Kasumi-1 (cell line): ENCODE data around the gene MED29.
A peak's percentile ranks its signal among the peaks of the same experiment; 100 is the strongest.

ENCODE experiments used
- DNase-seq, 2 experiments: peaks; one replicate each; lab custom pipeline; 2025; lab: John Stamatoyannopoulos, UW

The MED29 gene

DNA sequence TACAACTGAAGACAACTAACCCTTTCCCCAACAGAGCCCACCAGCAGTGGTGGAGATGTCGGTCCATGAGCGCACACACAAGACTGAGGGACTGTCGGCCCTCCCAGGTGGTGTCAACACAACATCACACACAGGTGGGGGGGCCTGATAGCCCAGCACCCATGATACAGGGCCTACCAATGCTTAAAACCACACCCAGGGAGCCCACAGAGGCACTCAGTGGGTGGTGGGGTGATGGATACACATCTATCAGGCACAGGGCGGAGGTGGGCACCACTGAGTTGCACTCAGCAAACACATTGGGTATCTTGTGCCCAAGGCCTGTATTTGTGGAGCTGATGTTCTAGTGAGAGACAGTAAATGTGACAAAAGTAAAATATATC, 8.5 kb downstream of the MED29 start:
- DNase-seq = no peak

DNA sequence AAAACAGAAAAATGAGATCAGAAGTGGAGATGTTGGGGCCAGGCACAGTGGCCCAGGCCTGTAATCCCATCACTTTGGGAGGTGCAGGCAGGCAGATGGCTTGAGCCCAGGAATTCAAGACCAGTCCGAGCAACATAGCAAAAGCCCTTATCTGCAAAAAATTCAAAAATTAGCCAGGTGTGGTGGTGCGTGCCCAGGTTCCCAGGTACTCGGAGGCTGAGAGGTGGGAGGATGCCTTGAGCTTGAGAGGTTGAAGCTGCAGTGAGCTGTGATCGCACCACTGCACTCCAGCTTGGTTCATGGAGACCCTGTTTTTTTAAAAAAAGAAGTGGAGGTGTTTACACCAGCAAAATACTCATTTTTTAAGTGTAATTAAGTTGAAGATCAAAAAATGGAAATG, 8.9 kb downstream of the MED29 start:
- no peak for DNase-seq

DNA sequence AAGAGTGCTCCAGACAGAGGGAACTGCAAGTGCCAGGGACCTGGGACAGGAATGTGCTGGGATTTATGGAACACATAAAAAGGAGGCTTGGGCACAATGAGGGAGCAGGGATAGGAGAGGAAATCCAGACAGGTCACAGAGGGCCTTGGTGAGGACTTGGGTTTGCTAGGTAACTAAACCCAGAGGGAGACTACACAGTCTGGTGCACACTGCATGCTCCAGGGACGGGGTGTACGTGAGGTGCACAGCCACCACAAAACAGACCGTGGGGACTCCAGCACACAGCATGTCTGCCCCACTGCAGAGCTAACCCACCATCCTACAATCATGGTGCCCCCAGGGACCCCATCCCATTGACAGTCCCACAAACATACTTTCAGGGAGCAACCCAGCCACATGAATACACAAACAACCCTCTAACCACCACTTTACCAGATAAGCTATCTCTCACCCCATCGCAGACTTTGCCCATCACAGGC, 9.9 kb downstream of the MED29 start:
- DNase-seq = no peak

DNA sequence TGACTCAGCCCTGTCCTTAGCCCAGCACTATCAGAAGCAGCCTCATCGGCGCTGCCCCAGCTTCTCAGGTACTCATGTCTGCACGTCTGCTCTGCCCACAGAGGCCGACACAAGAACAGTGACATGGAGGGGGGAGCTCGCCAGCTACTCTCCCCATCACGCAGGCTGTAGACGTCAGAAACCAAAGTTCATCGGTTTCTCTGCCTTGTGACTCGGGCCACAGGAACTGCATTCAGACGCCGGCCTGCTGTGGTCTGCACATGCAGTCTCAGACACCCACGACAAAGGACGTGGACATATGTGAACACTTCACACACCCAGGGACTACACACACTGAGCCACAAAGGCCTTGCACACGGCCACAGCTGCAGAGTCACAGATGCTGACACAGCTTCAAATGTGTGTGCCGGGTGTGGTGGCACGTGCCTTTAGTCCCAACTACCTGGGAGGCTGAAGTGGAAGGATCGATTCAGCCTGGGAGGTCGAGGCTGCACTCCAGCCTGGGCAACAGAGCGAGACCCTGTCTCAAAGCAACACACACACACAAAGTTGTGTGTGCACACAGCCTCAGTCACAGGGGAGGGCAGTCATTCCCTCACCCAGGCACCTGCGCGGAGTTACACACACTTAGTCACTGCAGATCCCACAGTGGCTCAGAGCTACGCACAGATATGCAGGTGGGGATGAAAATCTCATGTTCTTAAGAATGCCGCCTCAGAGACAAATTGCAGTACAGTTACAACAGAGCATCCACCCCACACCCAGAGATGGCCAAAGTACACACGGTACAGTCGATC, 10.6 kb downstream of the MED29 start:
- no peak for DNase-seq

DNA sequence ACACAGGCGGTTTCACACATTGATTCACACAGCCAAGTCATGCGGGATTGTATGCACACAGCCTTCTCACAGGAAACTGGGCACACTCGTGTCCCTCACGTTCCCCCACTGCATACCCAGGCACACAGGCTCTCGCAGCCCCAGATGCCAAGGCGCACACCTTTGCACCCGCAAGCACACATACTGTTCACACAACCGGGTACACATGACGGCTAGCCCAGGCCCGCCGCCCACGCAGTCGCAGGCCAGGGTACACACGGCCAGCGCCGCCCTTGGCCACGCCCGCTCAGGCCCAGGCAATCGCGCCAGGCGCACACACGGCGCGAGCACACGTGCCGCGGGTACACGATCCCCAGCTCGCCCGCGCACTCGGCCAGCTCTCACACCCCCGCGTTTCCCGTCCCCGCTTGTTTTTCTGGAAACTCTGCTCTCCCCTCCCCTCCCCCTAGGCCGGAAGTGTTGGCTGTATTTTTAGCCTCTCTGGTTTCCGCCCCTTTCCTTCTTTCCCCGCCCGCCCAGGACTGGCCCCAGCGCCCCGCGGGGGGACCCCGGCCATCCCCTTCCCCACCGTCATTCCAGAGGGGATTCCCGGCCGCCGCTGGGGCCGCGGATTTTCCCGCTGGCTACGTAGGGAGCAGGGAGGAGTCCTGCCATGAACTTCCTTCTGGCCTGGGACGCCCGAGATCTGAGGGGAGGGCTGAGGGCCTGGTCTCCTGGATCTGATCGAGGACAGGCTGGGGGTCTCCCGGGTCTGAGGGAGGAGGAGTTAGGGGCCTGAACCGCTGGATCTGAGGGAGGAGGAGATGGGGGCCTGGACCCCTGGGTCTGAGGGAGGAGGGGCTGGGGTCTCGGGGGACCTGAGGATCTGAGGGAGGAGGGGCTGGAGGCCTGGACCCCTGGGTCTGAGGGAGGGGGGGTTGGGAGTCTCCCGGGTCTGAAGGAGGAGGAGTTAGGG, 11.4 kb downstream of the MED29 start:
- DNase-seq = peak; percentile 87 to 89

DNA sequence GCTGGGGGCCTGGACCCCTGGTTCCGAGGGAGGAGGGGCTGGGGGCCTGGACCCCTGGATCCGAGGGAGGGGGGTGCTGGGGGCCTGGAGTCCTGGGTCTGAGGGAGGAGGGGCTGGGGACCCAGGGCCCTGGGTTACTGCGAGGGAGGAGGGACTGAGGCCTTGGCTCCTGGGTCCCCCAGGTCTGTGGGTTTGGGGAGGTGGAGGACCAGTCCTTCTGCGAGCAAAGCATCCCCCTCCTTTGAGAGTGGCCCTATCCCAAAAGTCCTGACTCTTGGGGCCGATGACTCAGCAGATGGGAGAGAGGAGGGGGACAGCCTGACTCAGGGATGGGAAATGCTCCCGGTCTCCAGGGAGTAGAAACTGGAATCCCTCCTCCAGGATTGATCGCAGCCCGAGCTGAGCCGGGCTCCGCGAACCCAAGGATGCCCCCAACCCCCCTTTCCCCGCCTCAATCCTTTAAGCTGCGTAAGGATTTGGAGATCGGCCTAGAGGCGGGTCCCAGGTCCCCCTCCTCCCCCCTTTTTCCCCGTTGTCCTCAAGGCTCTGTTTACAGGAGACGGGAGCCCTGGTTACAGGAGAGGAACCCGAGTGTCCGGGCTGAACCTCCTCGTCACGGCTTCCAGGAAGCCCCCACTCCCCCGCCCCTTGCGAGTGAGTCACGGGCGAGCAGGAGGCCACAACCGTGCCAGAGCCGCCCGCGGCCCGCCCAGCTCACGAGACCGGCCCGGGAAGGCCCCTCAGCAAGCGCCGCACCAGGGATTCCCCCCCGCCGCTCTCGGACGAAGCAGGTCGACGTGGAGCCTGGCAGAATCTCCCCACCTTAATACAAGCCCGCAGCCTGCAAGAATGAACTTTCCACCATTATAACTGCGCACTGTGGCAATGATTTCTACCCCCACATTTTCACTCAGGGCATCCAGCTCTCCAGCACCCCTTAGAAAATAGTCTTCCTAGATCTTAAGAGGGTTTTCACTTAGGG, 12.4 kb downstream of the MED29 start:
- DNase-seq = peak; percentile 81 to 87

DNA sequence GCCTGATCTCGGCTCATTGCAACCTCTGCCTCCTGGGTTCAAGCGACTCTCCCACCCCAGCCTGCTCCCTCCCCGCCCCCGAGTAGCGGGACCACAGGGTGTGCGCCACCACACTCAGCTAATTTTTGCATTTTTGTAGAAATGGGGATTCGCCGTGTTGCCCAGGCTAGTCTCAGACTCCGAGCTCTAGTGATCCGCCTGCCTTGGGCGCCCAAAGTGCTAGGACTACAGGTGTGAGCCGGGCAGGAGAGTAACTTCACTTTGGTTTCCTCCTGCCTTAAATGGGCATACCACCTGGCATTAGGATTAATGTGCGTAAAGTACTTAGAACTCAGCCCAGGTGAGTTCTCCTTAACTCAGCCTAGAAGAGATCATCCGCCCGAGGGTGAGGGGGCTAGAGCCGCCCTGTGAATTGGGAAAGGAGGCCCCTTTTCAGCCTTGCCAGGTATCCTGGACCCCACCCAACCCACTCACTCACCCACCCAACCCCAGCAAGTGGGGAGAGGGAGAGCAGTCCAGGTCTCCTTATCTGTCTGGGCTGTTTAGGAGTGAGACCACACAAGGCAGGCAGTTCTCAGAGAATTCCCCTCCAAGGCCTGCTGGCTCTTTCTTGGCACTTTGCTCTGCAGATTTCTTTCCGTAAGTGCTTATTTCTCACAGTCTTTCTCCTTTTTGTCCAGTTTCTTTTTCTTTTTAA, 14.2 kb downstream of the MED29 start:
- DNase-seq = no peak

DNA sequence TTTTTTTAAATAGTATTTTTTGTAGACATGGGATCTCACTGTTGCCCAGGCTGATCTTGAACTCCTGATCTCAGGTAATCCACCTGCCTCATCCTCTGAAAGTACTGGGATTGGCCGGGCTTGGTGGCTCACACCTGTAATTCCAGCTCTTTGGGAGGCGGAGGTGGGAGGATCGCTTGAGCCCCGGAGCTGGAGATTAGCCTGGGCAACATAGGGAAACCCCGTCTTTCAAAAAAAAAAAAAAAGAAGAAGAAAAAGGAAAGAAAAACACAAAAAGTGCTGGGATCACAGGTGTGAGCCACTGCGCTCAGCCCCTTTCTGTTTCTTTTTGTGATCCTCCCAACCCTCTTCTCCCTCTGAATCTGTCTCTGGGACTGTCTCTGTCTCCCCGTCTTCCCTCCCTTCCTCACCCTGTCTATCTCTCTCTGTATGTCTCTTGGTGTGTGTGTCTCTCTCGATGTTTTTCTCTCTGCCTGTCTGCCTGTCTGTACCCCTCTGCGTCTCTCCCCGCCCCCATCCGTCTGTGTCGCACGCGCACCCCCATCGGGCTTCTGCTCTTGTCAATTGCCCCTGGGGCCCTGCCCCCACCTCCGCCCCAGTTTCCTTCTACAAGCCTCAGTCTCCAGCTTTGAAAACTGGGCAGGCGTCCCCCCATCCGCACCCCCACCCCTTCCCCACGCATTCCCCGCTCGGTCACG, 14.9 kb downstream of the MED29 start:
- DNase-seq = peak; percentile 73 to 79

DNA sequence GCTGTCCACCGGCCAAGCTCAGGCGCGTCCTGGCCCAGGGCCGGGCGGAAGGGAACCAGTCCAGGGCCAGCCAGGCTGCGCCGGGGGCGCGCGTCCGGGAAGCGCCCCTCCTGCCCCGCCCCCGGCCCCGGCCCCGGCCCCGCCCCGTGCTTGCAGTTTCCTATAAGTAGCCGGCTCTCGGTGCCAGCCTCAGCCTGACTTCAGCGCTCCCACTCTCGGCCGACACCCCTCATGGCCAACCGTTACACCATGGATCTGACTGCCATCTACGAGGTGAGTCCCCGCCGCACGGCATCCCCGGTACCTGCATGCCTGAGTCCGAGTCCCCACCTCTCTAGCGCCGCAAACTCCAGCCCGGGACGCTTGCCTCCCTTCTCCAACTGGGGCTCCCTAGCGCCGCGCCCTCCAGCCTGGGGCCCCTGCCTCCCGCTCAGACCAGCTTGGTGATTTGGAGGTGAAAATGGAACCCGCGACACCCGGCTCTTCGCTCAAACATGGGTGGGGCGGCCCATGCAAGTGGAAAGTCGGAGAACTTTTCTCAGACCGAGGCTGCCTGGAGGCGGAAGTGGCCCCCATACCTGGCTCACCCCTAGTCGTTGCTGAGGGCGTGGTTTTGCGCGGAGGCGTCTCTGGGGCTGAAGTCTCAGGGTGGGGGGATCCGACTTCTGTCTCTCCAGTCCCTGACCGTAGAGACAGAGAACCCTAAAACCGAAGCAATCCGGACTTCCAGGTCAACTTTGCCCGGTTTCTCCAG, 15.7 kb downstream of the MED29 start, which contains the start of gene ZFP36:
Gene ZFP36, plus strand, starts transcription at position 192 of the 754 bp plus-strand sequence. Its CDS starts 58 bp downstream, at position 250.
- peak; percentile 64 to 71 for DNase-seq

DNA sequence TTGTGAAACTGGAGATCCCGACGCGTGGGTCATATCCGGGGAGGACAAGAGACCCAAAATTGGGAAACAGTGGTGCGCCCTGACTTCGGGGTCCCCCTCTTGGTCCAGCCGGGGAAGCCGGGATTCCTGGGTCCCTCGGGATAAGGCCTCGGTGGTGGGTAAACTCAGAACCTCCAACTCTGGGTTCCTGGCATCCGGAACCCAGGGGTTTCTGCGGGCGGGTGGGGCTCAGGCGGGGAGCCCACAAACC, 16.2 kb downstream of the MED29 start:
- no peak for DNase-seq

DNA sequence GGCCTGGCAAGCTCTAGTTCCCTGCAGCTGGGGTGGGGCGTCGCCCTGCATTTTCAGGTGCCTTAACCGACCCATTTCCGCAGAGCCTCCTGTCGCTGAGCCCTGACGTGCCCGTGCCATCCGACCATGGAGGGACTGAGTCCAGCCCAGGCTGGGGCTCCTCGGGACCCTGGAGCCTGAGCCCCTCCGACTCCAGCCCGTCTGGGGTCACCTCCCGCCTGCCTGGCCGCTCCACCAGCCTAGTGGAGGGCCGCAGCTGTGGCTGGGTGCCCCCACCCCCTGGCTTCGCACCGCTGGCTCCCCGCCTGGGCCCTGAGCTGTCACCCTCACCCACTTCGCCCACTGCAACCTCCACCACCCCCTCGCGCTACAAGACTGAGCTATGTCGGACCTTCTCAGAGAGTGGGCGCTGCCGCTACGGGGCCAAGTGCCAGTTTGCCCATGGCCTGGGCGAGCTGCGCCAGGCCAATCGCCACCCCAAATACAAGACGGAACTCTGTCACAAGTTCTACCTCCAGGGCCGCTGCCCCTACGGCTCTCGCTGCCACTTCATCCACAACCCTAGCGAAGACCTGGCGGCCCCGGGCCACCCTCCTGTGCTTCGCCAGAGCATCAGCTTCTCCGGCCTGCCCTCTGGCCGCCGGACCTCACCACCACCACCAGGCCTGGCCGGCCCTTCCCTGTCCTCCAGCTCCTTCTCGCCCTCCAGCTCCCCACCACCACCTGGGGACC, 16.6 kb downstream of the MED29 start:
- DNase-seq = peak in 1 of 2 experiments; percentile 22

DNA sequence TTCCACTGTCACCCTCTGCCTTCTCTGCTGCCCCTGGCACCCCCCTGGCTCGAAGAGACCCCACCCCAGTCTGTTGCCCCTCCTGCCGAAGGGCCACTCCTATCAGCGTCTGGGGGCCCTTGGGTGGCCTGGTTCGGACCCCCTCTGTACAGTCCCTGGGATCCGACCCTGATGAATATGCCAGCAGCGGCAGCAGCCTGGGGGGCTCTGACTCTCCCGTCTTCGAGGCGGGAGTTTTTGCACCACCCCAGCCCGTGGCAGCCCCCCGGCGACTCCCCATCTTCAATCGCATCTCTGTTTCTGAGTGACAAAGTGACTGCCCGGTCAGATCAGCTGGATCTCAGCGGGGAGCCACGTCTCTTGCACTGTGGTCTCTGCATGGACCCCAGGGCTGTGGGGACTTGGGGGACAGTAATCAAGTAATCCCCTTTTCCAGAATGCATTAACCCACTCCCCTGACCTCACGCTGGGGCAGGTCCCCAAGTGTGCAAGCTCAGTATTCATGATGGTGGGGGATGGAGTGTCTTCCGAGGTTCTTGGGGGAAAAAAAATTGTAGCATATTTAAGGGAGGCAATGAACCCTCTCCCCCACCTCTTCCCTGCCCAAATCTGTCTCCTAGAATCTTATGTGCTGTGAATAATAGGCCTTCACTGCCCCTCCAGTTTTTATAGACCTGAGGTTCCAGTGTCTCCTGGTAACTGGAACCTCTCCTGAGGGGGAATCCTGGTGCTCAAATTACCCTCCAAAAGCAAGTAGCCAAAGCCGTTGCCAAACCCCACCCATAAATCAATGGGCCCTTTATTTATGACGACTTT, 17.4 kb downstream of the MED29 start:
- DNase-seq = peak in 1 of 2 experiments; percentile 40

DNA sequence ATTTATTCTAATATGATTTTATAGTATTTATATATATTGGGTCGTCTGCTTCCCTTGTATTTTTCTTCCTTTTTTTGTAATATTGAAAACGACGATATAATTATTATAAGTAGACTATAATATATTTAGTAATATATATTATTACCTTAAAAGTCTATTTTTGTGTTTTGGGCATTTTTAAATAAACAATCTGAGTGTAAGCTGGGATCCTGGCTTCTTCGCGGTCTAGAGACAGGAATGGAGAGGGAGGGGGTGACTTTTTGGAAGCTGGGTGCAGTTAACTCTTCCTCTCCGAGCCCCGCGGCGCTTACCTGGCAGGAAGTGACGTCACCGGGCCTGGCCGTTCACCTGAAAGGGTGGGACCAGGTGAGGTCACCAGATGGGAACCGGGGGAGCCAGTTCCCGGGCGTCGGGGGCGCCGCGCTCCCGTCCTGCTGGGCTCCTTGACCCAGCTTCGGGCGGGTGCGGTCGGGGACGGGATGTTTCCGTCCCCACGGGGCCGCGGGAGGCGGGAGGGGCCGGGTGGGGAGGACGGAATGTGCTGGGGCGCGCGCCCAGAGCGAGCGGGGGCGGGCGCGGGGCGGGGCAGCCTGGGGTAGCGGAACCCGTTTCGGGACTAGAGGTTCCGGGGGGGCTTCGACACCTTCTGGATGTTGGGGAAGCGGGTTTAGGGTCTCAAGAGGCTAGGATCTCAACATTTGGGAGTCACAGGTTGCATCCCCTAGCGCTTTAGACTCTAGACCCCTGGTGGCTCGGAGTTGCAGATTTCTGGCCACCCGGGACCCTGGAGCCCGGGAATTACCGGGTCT, 18.2 kb downstream of the MED29 start:
- DNase-seq = peak; percentile 50 to 51

DNA sequence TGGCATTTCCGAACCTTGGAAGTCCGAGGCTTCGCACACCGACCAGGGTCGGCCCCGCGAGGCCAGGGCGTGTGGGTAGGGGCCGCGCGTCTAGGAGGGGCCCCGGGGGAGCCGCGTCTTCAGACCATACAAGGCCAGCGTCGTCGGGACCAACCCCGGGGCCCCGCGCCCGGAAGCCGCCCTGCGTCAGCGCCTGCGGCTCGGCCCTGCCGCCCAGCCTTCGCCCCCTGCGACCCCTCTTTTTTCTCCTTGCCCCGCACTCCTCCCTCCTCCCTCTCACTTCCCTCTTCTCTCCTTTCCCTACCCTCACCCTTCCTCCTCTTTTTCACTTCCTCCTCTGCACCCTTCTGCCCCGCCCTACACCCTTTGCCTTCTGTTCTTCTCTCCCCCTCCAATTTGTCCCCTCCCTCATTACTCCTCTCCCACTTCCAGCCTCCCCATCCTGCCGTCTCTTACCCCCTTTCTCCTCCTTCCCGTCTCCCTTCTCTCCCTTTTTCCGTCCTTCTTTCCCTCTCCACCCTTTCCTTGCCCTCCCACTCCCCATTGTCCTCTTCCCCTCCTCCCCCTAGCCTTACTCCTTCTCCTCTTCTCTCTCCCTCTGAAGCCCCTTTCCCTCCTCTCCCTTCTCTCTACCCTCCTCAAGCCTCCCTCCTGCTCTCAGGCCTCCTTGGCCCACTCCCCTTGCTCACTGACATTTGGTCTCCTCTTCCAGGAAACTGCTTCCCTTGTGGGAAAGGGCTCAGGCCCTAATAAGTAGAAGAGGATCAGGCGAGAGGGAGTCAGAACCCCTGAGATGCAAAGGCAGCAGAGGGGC, 19.0 kb downstream of the MED29 start:
- peak; percentile 74 to 77 for DNase-seq

DNA sequence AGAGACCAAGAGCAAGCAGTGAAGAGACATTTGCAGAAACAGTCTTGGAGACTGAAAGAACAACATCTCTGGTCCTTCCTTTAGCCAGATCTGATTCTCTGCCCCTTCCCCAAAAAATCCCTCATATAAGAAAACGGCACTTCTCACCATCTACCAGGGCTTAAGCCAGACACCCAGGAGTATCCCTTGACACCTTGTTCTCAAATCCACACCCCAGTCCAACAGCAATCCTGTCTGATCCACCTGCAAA, 19.6 kb downstream of the MED29 start:
- no peak for DNase-seq

DNA sequence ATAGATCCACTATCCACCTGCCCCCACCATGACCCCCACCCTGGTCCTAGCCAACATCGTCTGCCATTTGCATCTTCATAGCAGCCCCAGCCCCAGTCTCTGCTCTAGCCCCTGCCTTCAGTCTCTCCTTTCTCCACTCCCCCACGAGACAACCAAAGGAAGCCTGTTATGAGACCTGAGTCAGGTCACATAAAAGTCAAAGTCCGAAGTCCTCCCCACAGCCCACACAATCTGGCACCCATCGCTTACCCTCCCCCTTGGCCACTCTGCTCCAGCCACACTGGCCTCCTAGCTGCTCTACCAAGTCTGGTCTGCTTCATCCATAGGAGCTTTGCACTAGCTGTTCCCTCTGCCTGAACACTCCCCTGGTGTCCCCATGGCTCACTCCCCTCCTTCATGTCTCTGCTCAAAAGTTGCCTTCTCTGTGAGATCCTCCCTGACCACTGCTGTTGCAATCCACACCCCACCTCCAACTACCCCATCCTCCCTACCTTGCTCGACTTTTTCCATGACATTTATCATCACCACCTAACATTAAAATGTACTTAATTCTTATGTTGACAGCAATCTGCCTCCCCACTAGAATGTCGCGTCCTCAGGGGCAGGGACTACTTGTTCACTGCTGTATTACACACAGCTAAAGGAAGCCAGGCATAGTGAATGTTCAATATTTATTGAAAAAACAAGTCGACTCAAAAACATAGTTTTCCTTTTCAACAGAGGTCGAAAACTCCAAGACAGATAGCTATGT, 20.1 kb downstream of the MED29 start:
- peak; percentile 40 to 51 for DNase-seq
